Measurements from ENCODE around the gene DCTPP1.

The DCTPP1 gene

DNA sequence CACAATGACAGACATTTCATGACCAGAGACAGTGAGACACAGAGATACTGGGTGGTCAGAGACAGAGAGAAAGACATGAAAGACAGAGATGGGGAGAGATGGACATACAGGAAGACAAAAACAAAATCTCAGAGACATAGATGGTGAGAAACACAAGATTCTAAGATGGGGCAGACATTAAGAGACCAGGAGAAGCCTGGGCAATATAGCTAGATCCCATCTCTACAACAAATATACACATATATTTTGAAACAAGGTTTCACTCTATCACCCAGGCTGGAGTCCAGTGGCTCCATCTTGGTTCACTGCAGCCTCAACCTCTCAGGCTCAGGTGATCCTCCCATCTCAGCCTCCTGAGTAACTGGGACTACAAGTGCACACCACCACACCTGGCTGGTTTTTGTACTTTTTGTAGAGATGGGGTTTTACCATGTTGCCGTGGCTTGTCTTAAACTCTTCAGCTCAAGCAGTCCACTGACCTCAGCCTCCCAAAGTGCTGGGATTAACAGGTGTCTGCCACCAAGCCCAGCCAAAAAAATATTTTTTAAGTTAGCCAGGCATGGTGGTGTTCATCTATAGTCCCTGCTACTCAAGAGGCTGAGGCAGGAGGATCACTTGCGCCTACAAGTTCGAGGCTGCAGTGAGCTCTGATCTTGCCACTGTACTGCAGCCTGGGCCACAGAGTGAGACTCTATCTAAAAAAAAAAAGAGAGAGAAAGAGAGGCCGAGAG, 49.6 kb downstream of the DCTPP1 start:
- DNase-seq = no peak

DNA sequence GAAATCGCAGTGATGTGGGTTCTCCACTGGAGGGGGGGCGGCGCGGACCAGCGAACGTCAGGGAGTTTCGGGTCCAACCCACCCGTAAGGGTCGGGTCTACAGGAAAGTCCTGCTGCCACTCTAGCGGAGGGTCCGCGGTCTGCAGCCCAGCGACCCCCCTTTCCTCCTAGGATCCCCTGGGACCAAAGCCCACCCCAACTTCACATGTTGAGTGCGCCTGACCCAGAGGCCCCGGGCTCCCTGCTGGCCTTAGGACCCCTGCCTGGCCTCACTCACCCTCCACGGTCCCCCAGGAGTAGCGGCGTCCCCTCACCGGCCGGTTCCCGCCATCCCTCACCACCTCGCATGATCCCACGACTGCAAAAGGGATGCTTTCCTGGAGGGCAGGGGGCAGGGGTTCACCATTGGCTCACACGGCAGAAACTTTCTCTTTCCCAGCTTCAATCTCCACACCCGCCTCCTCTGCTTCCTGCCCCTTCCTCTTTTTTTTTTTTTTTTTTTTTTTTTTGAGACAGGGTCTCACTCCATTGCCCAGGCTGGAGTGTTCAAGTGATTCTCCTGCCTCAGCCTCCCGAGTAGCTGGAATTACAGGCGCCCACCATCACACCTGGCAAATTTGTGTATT, 50.6 kb downstream of the DCTPP1 start:
- DNase-seq = no peak

DNA sequence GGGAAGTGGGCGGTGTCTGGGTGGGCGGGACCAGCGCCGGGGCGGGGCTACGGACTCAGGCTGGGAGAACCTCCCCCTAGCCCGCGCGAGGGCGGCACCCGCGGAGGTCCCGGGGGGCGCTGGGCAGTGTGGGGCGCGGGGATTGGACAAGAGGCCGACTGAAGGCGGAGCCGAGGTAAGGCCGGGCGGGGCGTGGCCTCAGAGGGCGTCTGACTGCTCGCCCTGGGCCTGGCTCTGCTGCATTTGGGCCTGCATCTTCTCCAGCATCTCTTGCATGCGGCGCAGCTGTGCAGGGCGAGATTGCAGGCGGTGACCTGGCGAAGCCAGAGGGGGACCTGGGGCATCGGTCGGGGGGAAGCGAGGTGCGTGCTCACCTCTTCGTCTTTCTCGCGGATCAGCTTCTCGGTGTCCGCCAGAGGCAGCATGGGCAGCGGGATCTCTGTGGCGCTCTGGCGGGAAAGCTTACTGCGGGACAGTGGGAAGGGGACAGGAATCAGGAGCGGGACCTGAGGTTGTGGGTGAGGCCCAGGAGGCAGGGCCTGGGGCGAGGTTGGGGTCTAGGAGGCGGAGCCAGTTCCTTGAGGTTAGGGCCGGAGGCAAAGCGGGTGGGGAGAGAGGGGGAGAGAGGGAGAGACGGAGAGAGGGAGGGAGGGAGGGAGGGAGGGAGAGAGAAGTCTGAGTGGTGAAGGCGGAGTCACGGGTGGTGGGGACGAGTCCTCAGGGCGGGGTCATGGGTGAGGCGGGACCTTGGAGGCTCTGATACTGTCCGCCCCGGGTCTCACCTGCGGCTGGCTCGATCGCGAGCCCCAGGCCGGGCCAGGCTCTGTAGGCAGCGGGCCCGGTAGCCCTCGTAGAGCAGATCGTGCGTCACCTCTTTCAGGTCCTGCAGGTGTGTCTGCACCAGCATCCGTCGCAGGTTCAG, 51.3 kb downstream of the DCTPP1 start:
- DNase-seq = peak; percentile 60

DNA sequence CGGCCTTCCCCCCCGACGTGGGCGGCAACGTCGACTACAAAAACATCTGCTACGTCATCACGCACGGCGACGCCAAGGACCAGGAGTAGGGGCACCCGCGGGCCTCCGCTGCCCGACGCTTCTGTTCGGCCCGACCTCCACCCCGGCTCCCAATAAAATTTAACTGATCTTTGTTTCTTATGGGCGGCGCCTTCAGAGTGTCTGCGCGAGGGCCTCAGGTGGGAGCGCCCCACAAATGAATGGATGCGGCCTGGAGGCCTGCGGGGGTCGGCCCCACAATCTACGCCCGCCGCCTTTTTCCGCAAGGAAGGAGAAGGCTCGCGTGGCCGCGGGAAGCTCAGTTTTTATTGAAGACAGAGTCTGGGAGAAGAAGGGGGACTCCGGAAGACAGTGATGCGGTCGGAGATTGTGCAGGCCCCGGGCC, 52.0 kb downstream of the DCTPP1 start:
- DNase-seq = no peak

DNA sequence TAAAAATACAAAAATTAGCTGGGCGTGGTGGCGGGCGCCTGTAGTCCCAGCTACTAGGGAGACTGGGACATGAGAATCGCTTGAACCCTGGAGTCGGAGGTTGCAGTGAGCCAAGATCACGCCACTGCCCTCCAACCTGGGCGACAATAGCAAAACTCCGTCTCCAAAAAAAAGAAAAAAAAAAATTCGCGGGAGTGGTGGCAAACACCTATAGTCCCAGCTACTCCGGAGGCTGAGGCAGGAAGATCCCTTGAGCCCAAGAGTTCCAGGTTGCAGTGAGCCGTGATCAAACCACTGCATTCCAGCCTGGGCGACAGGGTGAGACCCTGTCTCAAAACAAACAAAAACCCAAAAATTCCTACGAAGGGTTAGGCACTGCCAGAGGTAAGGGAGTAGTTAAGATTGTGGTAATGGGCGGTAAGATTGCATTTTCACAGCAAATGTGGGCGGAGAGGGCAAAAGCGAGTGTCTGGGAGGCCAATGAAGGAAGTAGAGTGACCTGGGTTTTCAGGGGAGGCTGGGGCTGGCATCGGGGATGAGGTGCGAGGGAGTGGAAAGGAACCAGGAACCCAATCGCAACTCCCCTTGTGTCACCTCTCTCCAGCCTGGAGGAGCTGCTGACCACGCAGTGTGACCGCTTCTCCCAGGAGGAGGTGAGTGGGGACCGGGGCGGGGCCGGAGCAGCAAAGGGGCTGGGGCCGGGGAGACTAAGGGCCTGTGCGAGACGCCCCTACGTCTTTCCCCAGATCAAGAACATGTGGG, 52.6 kb downstream of the DCTPP1 start:
- DNase-seq = no peak

DNA sequence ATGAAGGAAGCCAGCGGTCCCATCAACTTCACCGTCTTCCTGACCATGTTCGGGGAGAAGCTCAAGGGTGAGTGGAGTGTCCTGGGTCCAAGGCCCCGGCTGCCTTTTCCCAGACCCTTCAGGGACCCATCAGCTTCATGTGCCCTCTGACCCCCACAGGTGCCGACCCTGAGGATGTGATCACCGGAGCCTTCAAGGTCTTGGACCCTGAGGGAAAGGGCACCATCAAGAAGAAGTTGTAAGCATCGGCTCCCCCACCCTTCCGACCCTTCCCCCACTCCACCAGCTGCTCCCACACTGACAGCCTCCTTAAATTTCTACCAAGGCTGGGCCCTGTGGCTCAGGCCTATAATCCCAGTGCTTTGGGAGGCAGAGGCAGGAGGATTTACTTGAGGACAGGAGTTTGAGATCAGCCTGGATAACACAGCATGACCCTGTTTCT, 53.3 kb downstream of the DCTPP1 start:
- DNase-seq = no peak

DNA sequence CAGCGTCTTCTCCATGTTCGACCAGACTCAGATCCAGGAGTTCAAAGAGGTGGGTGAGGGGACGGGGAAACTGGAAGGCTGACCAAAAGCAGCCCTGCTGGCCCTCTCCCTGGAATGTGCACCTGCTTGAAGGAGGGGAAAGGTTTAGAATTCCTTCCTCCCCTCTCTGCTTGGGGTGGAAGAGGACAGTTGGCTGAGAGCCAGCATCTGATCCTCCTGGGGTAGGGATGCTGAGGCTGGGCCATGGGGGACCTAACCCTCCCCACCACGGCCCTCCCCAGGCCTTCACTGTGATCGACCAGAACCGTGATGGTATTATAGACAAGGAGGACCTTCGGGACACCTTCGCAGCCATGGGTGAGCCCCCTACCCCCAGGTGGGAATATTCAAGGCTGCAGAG, 54.0 kb downstream of the DCTPP1 start:
- no peak for DNase-seq

DNA sequence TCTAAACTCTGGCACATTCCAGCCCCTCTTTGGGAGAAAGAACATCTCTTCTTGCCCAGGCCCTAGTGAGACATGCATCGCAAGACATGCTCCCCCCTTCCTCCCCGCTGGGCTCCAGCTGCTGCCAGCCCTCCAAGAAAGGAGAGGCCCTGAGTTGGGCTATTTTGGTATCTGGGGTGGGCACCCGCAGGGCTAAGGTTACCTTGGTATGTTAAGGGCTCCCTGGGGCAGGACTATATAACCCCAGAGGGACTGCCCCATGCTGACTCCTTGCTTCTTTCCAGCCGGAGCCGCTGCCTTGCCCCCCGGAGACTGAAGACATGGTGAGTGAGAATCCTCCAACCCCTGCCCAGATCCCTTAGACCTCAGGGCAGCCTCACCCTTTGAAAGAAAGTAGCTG, 55.3 kb downstream of the DCTPP1 start, which contains the start of gene MYL11:
Gene MYL11 (plus strand): TSS at position 265 of the 400 bp plus-strand sequence. CDS start 56 bp downstream, at position 321.
- DNase-seq = no peak

Measured in SIG-M5 (cell line).